Testis (tissue), 3 donors: Measurements from ENCODE around the gene KIF21B. TPM values are rescaled to one million over a fixed set of nuclear protein-coding genes. Genes with fewer than 3 reads are reported as not detected.
"Not testable (repeated sequence)": the region's sequence is repeated elsewhere in the genome, so short reads cannot be mapped to it uniquely, and the experiment has no call there.

Source experiments
- DNase-seq: peaks from one replicate; pipeline ENCODE4 v3.0.0-alpha.2; 2019
- H3K27ac ChIP-seq, 2 donors: fragments of 200-600 bp; sonication (generic); one replicate each; pipeline ENCODE4 v1.5.1; 2019
- H3K27me3 ChIP-seq: fragments of 200-600 bp; sonication (generic); one replicate; pipeline ENCODE4 v1.5.1; 2019
- H3K36me3 ChIP-seq: fragments of 200-600 bp; sonication (generic); one replicate; pipeline ENCODE4 v1.5.1; 2017; ENCODE audit warnings: low read depth; ENCODE audit errors: missing control alignments
- H3K4me1 ChIP-seq: fragments of 200-600 bp; sonication (generic); one replicate; pipeline ENCODE4 v1.5.1; 2019
- H3K4me3 ChIP-seq, 2 donors: fragments of 200-600 bp; sonication (generic); one replicate each; pipeline ENCODE4 v1.5.1; 2017 to 2019
- H3K9me3 ChIP-seq: fragments of 200-600 bp; sonication (generic); one replicate; pipeline ENCODE4 v1.5.1; 2017
- CTCF ChIP-seq, 3 experiments: fragments of 450-650 bp in 2 of 3; fragments of 200-600 bp in 1 of 3; sonication (generic) in 1 of 3; IDR thresholded peaks; one replicate each; pipeline ENCODE4 v1.5.1; 2016 to 2019; ENCODE audit warnings: antibody characterized with exemption in 3 of 3, mild to moderate bottlenecking in 2 of 3, moderate library complexity in 1 of 3
- POLR2A ChIP-seq: fragments of 450-650 bp; IDR thresholded peaks from one replicate; pipeline ENCODE4 v1.6.1; 2017; ENCODE audit warnings: antibody characterized with exemption, mild to moderate bottlenecking, moderate library complexity
- WGBS, 2 donors: methylation state at CpG; one replicate each; pipeline ENCODE4 v1.1.5; 2018; 5-methylcytosine and 5-hydroxymethylcytosine counted together
- intact Hi-C: fragments of 100-400 bp; cut with DNase I; formaldehyde crosslinking; loops from one replicate; pipeline ENCODE4 v1.15.1; 2023; ENCODE audit warnings: low total_unique reads
- polyA plus RNA-seq: library from polyadenylated mRNA; stranded (reverse); fragments of 350-450 nt; fragmentation: Illumina TruSeq; extraction: RNeasy Lipid Tissue Mini Kit (QIAGEN cat#74804); gene quantifications from one replicate; pipeline ENCODE4 v1.2.3, GENCODE V29; 2014; ENCODE audit warnings: low read depth, low replicate concordance; ENCODE audit not compliant: insufficient read depth
- total RNA-seq, 2 donors: library from RNA; depleted of rRNA; stranded (reverse); fragments of >200 nt; gene quantifications; one replicate each; pipeline ENCODE4 v1.2.3, GENCODE V29; 2016

The KIF21B gene
- total and polyA plus RNA-seq, 3 donors from 2014 or later, result 23.3 to 32.7 (median 32.3) TPM

GRCh38 chr1:200931776-200932175 lies 91.7 kb downstream of the KIF21B start:
- no peaks in the 10 kb centered on the region for H3K27me3 ChIP-seq
- H3K9me3 ChIP-seq, result no peaks in the 10 kb centered on the region
- no peak overlapping the region for H3K4me3 ChIP-seq
- WGBS, 2 donors, result 76 to 100% methylated on average over 2 of the region's 2 CpGs
- no peaks in the 10 kb centered on the region for H3K36me3 ChIP-seq
- no peaks in the 10 kb centered on the region for H3K4me1 ChIP-seq
- no peak for DNase-seq
- H3K27ac ChIP-seq, result no peak overlapping the region
- no peak for TF ChIP-seq POLR2A
- no peak for TF ChIP-seq CTCF (IDR thresholded peaks at IDR 0.05)
- intact Hi-C loops, result no loop called here

- not testable (repeated sequence) for H3K27ac ChIP-seq
Measured at GRCh38 chr1:200930285-200930684, 93.2 kb downstream of the KIF21B start.

GRCh38 chr1:200929530-200930278 lies 93.8 kb downstream of the KIF21B start:
- 73 to 81% methylated on average over 4 of the region's 4 CpGs for WGBS, 2 donors

More at GRCh38 chr1:200930285-200930684, 93.2 kb downstream of the KIF21B start:
- H3K36me3 ChIP-seq, H3K27me3 ChIP-seq, DNase-seq, intact Hi-C loops, H3K4me3 ChIP-seq, H3K9me3 ChIP-seq, H3K4me1 ChIP-seq: not testable (repeated sequence)
- WGBS, 2 donors, result 82 to 84% methylated on average over 8 of the region's 8 CpGs

GRCh38 chr1:200925831-200926230 lies 97.7 kb downstream of the KIF21B start:
- Histone ChIP-seq H3K4me1 (no peaks in the 10 kb centered on the region), H3K27ac (no peak overlapping the region), H3K36me3 (no peaks in the 10 kb centered on the region), H3K27me3 (no peaks in the 10 kb centered on the region), H3K4me3 (no peak overlapping the region), H3K9me3 (no peaks in the 10 kb centered on the region)
- WGBS, 2 donors, result 84 to 85% methylated on average over 4 of the region's 4 CpGs
- intact Hi-C loops, result no loop called here
- TF ChIP-seq CTCF (IDR thresholded peaks at IDR 0.05), result no peak
- TF ChIP-seq POLR2A, result no peak
- DNase-seq, result no peak

More at GRCh38 chr1:200929530-200930278, 93.8 kb downstream of the KIF21B start:
- no peak for DNase-seq
- Histone ChIP-seq H3K4me3 (no peak overlapping the region), H3K36me3 (no peaks in the 10 kb centered on the region), H3K27me3 (no peaks in the 10 kb centered on the region), H3K27ac (no peak overlapping the region), H3K4me1 (no peaks in the 10 kb centered on the region), H3K9me3 (no peaks in the 10 kb centered on the region)
- intact Hi-C loops, result no loop called here
- TF ChIP-seq POLR2A, result no peak
- no peak for TF ChIP-seq CTCF (IDR thresholded peaks at IDR 0.05)

DNA sequence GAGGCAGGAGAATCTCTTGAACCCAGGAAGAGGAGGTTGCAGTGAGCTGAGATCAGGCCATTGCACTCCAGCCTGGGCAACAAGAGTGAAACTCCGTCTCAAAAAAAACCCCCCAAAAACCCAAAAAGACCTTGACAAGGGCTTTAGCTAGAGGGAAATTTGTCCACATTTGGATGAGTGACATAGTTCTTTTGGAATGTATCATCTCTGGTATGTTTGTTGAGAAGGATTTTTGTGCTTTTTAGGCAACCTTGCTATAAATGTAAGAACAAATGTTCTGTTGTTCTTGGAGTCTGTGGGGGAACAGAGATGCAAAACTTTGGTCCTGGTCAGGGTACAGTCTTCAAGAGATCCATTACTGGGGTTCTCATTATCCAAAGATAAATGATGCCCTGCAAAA lies 99.9 kb downstream of the KIF21B start:
- 32 to 33% methylated on average over 1 of the region's 1 CpG for WGBS, 2 donors
- no peaks in the 10 kb centered on the region for H3K4me1 ChIP-seq
- no peaks in the 10 kb centered on the region for H3K9me3 ChIP-seq
- TF ChIP-seq CTCF (IDR thresholded peaks at IDR 0.05) (no peak), POLR2A (no peak)
- no peak overlapping the region for H3K4me3 ChIP-seq
- no peak overlapping the region for H3K27ac ChIP-seq
- intact Hi-C loops, result no loop called here
- no peak for DNase-seq
- H3K27me3 ChIP-seq, result no peaks in the 10 kb centered on the region
- no peaks in the 10 kb centered on the region for H3K36me3 ChIP-seq
